ENCODE measurements around the gene ACTR2. TPM values are rescaled to one million over a fixed set of nuclear protein-coding genes. Genes with fewer than 3 reads are reported as not detected.

ACTR2 gene
- total RNA-seq, 4 donors from 2014 or later, result 85.2 to 115 (median 99.1) TPM

- DNase-seq (ENCODE audit: extremely low spot score), result no peak
- peaks cover 0 to 10% (median 0%) of the 10 kb centered on the region in 4 donors for H3K27me3 ChIP-seq
- intact Hi-C loops (cut with DNase I), result no loop called here
- no peak overlapping the region for H3K4me3 ChIP-seq
- H3K36me3 ChIP-seq, result peaks cover 7 to 26% (median 20%) of the 10 kb centered on the region in 4 donors
- no peak overlapping the region for H3K27ac ChIP-seq (replicated peaks in 1 of 4)
- H3K9me3 ChIP-seq, result no peaks in the 10 kb centered on the region
- peaks cover 8 to 29% (median 13%) of the 10 kb centered on the region in 4 donors for H3K4me1 ChIP-seq
- WGBS, result 55% methylated on average over 4 of the region's 4 CpGs
- TF ChIP-seq EP300 (IDR thresholded peaks at IDR 0.05) (no peak), POLR2AphosphoS5 (IDR thresholded peaks at IDR 0.05) (no peak), CTCF (IDR thresholded peaks at IDR 0.05) (no peak), POLR2A (IDR thresholded peaks at IDR 0.05; ENCODE audit: low read depth) (no peak)
Measured at GRCh38 chr2:65275141-65275915, 47.7 kb downstream of the ACTR2 start.

GRCh38 chr2:65276609-65277008, 49.0 kb downstream of the ACTR2 start:
- no peak for DNase-seq (ENCODE audit: extremely low spot score)
- Histone ChIP-seq H3K4me3 (no peak overlapping the region), H3K36me3 (peaks cover 7 to 22% (median 19%) of the 10 kb centered on the region in 4 donors), H3K27ac (replicated peaks in 1 of 4) (no peak overlapping the region), H3K4me1 (peaks cover 8 to 29% (median 13%) of the 10 kb centered on the region in 4 donors), H3K9me3 (no peaks in the 10 kb centered on the region), H3K27me3 (peaks cover 0 to 10% (median 0%) of the 10 kb centered on the region in 4 donors)
- no peak for TF ChIP-seq POLR2AphosphoS5 (IDR thresholded peaks at IDR 0.05)
- TF ChIP-seq CTCF (IDR thresholded peaks at IDR 0.05), result no peak
- TF ChIP-seq POLR2A (IDR thresholded peaks at IDR 0.05; ENCODE audit: low read depth), result no peak
- TF ChIP-seq EP300 (IDR thresholded peaks at IDR 0.05), result no peak
- intact Hi-C loops (cut with DNase I), result no loop called here
- 56% methylated on average over 5 of the region's 5 CpGs for WGBS

- peaks cover 0 to 10% (median 0%) of the 10 kb centered on the region in 4 donors for H3K27me3 ChIP-seq
- H3K4me3 ChIP-seq, result no peak overlapping the region
- H3K36me3 ChIP-seq, result peaks cover 2 to 17% (median 14%) of the 10 kb centered on the region in 4 donors
- DNase-seq (ENCODE audit: extremely low spot score), result no peak
- peaks cover 8 to 29% (median 14%) of the 10 kb centered on the region in 4 donors for H3K4me1 ChIP-seq
- no peak overlapping the region for H3K27ac ChIP-seq (replicated peaks in 1 of 4)
- TF ChIP-seq EP300 (IDR thresholded peaks at IDR 0.05), result no peak
- TF ChIP-seq POLR2AphosphoS5 (IDR thresholded peaks at IDR 0.05), result no peak
- no peak for TF ChIP-seq CTCF (IDR thresholded peaks at IDR 0.05)
- TF ChIP-seq POLR2A (IDR thresholded peaks at IDR 0.05; ENCODE audit: low read depth), result no peak
- intact Hi-C loops (cut with DNase I), result no loop called here
- WGBS, result 78% methylated on average over 3 of the region's 3 CpGs
- no peaks in the 10 kb centered on the region for H3K9me3 ChIP-seq
Measured at GRCh38 chr2:65277118-65277517, 49.5 kb downstream of the ACTR2 start.

GRCh38 chr2:65277791-65278483, 50.3 kb downstream of the ACTR2 start:
- H3K27me3 ChIP-seq, result peaks cover 0 to 10% (median 0%) of the 10 kb centered on the region in 4 donors
- peaks cover 8 to 35% (median 22%) of the 10 kb centered on the region in 4 donors for H3K4me1 ChIP-seq
- TF ChIP-seq POLR2AphosphoS5 (IDR thresholded peaks at IDR 0.05), result no peak
- no peak for DNase-seq (ENCODE audit: extremely low spot score)
- 93% methylated on average over 5 of the region's 5 CpGs for WGBS
- no peak overlapping the region for H3K27ac ChIP-seq (replicated peaks in 1 of 4)
- intact Hi-C loops (cut with DNase I), result no loop called here
- H3K4me3 ChIP-seq, result no peak overlapping the region
- H3K36me3 ChIP-seq, result peaks cover 0 to 9% (median 6%) of the 10 kb centered on the region in 4 donors
- H3K9me3 ChIP-seq, result no peaks in the 10 kb centered on the region

GRCh38 chr2:65278531-65278981, 50.9 kb downstream of the ACTR2 start:
- peaks cover 0 to 10% (median 0%) of the 10 kb centered on the region in 4 donors for H3K27me3 ChIP-seq
- no peak overlapping the region for H3K4me3 ChIP-seq
- no peaks in the 10 kb centered on the region for H3K9me3 ChIP-seq
- DNase-seq (ENCODE audit: extremely low spot score), result no peak
- WGBS, result 56% methylated on average over 6 of the region's 6 CpGs
- H3K36me3 ChIP-seq, result peaks cover 0 to 3% (median under 1%) of the 10 kb centered on the region in 4 donors
- H3K4me1 ChIP-seq, result peaks cover 8 to 35% (median 24%) of the 10 kb centered on the region in 4 donors
- H3K27ac ChIP-seq (replicated peaks in 1 of 4), result no peak overlapping the region
- intact Hi-C loops (cut with DNase I), result no loop called here
- TF ChIP-seq POLR2AphosphoS5 (IDR thresholded peaks at IDR 0.05) (no peak), CTCF (IDR thresholded peaks at IDR 0.05) (no peak), POLR2A (IDR thresholded peaks at IDR 0.05; ENCODE audit: low read depth) (no peak), EP300 (IDR thresholded peaks at IDR 0.05) (no peak)
